HuH-7 (cell line): ENCODE data around the gene TBC1D22A.

ENCODE experiments used
- DNase-seq: peaks from one replicate; pipeline ENCODE4 v3.0.0; 2011; ENCODE audit warnings: low spot score

The TBC1D22A gene

DNA sequence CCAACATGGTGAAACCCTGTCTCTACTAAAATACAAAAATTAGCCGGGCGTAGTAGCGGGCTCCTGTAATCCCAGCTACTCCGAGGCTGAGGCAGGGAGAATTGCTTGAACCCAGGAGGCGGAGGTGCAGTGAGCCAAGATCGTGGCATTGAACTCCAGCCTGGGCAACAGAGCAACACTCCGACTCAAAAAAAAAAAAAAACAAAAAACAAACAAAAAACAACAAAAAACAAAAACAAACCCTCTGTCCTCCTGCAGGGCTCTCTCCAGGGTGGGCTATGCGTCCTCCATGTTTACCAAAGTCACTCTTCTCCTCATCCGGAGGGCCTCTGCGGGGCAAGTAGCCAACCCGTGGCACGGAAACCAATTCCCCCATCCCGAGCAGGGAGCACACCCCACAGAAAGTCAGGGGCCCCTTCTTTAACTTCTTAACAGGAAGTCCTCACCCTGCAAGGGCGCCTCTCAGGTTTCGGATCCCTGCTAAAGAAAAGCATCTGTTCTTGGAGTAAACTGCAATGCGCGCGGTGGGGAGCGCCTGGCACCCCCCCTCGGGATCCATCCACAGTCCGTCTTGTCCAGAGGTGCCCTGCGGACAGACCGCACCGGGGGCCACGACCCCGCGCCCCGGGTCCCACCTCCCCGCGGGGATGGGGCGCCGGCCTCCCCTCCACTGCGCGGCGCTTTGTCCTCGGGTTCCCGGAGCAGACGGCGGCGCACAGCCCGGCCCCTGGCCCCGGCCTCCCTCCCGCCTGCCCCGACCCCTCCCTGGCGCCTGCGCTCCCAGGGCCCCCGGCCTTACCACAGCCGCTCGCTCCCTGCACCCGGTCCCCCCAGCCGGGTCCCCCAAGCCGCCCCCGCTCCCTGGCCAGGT, 25.1 kb upstream of the TBC1D22A start:
- DNase-seq = peak; percentile 54

DNA sequence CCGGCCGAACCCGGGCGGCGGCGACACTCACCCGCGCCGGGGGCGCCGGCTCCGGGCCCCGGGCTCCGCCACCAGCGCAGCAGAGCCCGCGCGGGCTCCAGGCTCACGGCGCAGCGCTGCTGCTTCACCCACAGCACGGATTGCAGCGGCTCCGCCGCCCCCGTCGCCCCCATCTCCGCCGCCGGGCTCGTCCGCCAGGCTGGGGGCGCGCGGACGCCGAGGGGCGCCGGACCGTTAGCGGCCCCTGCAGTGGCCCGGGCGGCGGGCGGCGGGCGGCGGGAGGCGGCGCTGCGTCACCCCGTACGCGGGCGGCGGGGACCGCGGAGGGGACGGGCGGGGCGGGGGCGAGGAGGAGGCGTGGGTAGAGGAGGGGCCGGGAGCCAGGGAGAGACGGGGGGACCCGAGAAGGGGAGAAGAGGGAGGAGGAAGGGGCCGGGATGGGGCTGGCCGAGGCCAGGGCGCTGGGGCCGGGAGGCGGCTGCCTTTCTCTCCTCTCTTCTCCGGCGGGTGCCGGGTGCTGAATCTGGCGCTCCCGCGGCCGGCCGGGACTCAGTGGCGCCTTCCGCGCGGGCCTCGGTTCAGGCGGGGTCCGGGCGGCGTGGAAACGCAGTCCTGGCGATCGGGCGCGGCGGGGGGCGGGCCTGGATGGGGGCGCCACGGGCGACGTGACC, 24.3 kb upstream of the TBC1D22A start, which contains the start of gene CERK:
CERK (minus strand) TSS at position 277 of the 671 bp plus-strand sequence; CDS start at position 173, 104 bp downstream.
- DNase-seq = peak; percentile 89

DNA sequence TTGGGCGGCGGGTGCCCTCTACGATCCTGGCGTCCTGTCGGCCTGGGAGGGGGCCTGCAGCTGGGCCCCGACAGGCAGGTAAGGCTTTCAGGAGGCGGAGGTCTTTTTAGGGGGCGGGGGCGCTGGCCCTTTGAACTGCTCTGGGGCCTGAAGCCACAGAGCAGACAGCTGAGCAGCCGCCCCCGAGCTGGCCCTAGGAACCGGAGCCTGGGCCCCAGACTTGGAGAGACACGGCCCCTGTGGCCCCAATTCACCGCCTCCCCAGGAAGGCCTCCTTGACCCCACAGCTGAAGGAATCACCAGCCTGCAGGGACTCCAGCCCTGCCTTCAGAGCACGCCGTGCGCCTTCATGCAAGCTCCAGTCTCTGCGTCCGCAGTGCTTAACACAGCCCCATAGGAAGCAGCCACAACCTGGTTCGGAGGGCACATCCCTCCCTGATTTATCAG, 23.8 kb upstream of the TBC1D22A start:
- DNase-seq = no peak

GRCh38 chr22:46739094-46739870, 23.2 kb upstream of the TBC1D22A start:
- peak; percentile 71 for DNase-seq

DNA sequence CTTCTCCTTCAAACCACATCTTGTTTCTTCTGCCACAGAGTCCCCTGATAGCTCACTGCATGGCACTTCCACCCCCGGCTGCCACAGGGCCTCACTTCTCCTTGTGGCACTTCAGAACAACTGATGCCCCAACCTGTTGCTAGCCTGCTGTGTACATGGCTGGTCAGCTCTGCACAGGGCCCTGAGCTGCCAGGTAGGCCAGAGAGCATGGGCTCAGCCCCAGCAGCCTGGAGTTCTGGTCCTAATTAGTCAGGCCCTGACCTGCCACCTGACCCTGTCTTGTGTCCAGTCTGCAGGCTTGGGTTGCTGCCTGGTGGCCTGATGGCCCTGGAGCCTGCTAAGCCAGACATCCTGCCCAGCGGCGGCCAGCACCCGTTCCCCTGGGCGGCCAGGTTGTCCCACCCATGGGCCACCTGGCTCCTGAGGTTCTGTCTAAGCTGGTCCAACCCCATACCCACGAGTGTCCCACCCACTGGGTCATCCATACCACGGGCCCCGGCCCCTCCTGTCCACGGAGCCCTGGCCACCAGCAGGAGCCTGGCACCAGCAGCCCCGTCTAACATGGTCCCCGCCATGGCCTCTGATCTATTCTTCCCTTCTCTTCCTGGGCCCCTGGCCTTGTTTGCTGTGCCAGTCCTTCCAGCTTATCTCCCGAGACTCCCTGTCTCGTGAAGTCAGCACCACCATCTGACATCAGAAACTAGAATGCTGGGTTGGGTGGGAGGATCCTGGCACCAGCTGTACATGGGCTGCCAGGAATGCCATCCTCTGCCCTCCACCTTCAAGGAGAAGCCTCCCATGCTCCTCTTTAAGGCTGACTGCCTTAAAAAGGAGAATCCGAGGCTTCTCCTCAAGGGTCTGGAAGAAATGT, 21.3 kb upstream of the TBC1D22A start:
- no peak for DNase-seq

DNA sequence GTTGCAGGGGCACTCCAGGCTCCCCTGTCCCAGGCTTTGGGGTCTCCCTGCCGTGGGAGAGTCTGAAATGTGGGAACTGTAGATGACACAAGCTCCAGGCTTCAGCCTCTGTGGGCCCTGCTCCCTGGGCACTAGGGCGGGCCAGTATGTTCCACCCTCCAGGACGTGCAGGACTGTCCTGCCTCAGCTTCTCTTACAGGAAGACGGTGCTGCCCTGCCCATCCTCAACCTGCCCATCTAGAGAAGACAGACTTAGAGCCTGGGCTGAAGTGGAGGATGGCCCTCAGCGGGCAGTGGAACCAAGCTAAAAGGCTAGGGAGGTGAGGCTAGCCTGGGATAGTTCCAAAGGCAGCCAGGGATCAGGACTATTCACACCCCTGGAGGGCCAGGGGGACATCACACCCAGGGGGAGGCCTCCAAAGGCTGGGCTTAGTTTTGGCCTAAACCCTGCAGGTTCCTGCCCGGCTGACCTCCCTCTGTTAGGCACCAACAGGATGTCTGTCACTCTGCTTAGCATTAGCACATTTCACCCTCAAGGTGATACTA, 20.4 kb upstream of the TBC1D22A start:
- DNase-seq = no peak

GRCh38 chr22:46742576-46743221, 19.8 kb upstream of the TBC1D22A start:
- DNase-seq = peak; percentile 81

DNA sequence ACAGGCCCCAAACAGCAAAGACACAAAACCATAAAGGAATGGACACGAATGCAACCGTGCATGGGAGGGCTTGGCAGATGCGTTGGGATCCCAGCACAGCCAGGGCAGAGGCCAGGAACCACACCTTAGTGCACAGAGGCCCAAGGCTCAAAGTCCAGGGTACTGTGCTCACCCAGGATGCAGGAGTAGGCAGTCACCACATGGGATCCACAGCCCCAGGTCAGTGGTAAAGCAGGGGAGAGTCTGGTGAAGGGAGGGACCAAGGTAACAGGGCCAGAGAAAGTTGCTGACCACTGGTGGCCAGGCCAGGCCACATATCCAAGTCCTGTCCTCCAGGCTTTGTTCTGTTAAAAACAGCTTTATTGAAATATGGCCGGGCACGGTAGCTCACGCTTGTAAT, 17.9 kb upstream of the TBC1D22A start:
- DNase-seq = peak; percentile 95

DNA sequence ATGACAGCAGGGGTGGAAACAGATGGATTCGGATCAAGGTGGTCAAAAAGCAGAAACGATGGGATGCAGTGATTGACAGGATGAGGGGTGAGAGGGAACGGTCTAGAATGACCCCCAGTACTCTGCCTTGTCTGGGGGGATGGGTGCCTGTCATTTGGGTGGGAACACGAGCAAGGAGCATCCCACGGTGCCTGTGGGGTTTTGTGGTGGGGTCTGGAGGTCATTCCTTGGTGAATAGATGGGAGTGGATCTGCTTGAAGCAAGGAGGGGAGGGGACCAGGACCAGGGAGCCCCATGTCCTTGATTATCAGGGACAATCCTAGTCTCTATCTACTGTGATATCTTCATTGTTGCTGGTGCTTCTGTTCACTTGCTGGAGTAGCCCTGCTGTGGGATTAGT, 16.3 kb upstream of the TBC1D22A start:
- DNase-seq = no peak

DNA sequence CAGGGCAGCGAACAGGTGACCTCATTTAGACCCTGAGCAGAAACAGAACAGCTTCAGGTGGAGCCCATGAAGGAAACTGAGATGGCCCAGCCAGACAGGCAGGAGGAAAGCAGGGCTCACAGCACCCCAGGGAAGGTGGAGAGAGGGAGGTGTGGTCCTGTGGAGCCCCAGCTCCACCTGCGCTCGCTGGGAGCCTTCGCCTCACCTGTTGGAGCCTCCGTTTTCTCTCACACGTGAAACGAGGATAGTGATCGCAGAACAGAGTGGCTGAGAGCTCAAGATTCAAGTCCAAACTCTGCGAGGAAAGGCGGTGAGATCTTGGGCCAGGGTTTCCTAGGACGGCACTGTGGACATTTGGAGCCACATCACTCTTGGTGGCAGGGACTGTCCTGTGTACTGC, 15.8 kb upstream of the TBC1D22A start:
- DNase-seq = no peak

DNA sequence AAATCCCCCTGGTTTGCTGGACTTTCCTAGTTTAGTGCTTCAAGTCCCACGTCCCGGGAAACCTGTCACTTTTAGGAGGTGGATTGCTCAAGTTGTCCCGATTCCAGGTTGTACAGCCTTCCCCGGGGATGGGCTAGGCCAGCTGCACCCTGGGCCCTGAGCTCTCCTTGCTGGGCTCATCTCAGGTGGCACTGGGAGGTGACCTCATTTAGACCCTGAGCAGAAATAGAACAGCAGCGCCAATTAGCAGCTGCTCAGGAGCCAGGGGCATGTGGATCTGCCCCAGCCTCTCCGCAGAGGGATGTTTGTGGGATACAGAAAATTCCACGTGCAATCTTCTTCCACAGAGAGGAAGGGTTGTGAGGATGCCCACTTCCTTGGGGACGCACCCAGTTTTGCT, 14.8 kb upstream of the TBC1D22A start:
- DNase-seq = no peak

GRCh38 chr22:46748206-46748907, 14.1 kb upstream of the TBC1D22A start:
- no peak for DNase-seq

- DNase-seq = no peak
Measured at GRCh38 chr22:46748908-46749675, 13.4 kb upstream of the TBC1D22A start.

- no peak for DNase-seq
Measured at GRCh38 chr22:46749682-46750529, 12.5 kb upstream of the TBC1D22A start.

DNA sequence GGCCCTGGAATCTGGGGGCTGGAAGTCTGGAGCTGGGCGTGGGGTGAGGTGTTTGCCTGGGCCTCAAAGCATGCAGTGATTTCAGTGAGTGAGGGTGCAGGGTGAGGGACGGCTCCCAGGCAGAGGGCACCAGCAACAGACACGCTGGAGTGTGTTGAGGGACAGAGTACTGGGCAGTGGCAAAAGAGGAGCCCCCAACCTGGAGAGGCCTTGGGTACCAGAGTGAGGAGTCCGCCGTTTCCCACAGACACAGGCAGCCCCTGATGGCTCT, 12.0 kb upstream of the TBC1D22A start:
- DNase-seq = no peak

DNA sequence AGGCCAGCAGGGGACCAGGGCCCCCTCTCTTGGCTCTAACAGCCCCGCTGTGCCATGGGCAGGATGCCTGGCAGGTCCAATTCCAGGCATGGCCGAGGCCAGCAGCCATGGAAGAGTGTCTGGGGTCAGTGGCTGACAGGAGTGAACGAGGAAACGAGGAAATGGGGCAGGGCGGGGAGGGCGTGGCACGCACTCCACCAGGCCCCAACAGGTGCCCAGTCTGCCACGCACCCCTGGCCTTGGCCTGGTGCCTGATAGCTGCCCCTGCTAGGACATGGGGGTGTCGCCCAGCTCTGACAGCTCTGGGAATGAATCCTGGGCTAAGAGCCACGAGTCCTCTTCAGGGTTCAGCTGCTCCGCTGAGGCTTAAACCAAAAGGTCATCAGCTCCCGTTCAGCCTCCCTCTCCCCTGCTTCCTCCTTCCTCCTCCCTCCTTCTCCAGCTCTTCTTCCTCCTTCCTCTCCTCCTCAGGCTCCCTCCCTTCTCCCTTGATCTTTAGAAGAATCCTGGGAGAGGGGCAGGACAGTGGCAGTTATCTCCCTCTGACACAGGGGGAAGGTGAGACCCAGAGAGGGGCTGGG, 11.5 kb upstream of the TBC1D22A start:
- DNase-seq = no peak

DNA sequence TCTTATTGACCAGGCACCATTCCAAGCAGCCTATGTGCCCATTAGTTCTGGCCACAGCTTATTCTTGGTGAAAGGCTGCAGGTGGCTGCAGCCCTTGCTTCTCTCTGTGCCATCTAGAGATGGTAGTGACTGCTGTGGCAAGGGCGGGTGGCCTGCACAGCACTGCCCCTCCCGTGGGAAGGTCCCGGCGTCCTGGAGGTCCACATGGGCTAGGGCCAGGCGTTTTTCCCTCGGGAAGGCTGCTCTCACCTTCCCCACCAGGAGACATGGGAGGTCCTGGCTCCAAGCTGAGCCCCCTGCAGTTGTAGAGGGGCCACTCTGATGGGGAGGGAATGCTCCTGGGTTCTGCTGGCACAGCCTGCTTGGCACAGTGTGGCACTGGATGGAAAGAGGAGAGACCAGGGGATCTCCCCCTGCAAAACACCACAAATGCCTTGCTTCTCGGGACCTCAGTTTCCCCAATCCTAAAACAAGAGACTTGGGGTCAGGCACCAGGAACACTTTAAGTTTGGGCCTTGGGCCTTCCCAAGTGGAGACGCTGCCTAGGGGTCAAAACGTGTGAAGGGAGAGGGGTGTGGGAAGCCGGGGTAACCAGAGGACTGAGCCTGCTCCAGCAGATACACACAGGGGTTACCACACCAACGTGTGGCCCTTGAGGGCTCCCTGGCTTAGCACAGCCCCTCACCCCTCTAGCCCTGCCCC, 10.0 kb upstream of the TBC1D22A start:
- DNase-seq = no peak

DNA sequence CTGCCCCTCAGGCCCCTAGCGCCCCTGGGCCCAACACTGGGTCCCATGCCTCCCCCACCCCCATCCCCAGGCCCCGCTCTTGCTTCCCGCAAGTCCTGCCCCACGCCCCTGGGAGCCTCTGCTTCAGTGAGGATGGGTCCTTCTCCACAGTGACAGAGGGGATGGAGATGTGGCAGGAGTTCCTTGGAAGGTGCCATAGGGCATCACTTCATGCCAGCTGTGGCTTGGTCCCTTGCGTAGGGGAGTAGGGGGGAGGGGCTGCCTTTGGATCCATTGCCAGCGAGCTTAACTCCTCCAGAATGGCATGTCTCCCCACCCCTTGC, 9.5 kb upstream of the TBC1D22A start:
- DNase-seq = no peak
